ENCODE measurements around the gene OR11H7.
"Not testable (repeated sequence)": the region's sequence is repeated elsewhere in the genome, so short reads cannot be mapped to it uniquely, and the experiment has no call there.

OR11H7 gene

DNA sequence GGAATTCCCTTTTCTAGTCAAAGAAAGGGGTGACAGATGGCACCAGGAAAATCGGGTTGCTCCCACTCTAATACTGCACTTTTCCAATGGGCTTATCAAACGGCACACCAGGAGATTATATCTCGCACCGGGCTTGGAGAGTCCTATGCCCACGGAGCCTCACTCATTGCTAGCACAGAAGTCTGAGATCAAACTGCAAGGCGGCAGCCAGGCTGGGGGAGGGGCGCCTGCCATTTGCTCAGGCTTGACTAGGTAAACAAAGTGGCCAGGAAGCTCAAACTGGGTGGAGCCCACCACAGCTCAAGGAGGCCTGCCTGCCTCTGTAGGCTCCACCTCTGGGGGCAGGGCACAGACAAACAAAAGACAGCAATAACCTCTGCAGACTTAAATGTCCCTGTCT is 51.5 kb downstream of the OR11H7 start:
- not testable (repeated sequence) for DNase-seq
